ENCODE results near the gene CAPRIN1.

GRCh38 chr11:34098813-34099212 is 47.3 kb downstream of the CAPRIN1 start:
- TF ChIP-seq POLR2AphosphoS5 (IDR thresholded peaks at IDR 0.05; ENCODE audit: low read depth, low read length) (no peak), TAF1 (IDR thresholded peaks at IDR 0.05; ENCODE audit: borderline replicate concordance, insufficient read depth, low read length) (no peak), SIN3A (IDR thresholded peaks at IDR 0.05; ENCODE audit: borderline replicate concordance, insufficient read depth, low read length) (no peak), FOXP2 (optimal IDR thresholded peaks at IDR 0.05; ENCODE audit: borderline replicate concordance, extremely low read depth, extremely low read length, insufficient read depth) (no peak)

Data from PFSK-1 (cell line).